Fibroblast of mammary gland (primary cell): ENCODE data around the gene RETREG1.
A peak's percentile ranks its signal among the peaks of the same experiment; 100 is the strongest.

Experiments
- DNase-seq: peaks from one replicate; pipeline ENCODE4 v3.0.0-alpha.2; 2010; ENCODE audit warnings: low read depth
- H3K4me3 ChIP-seq: 2 replicates; pipeline ENCODE4 v1.5.1; 2011; ENCODE audit warnings: low read depth, mild to moderate bottlenecking, low read length, moderate library complexity; ENCODE audit not compliant: control insufficient read depth
- CTCF ChIP-seq: conservative IDR thresholded peaks from 2 replicates; pipeline ENCODE4 v1.5.1; 2011; ENCODE audit warnings: low read depth, low read length, inconsistent platforms; ENCODE audit not compliant: control insufficient read depth, insufficient read depth

Gene RETREG1

GRCh38 chr5:16457853-16458252 is 158.9 kb downstream of the RETREG1 start:
- TF ChIP-seq CTCF = no peak
- DNase-seq = peak; percentile 40
- no peak overlapping the region for H3K4me3 ChIP-seq

- H3K4me3 ChIP-seq = no peak overlapping the region
- TF ChIP-seq CTCF = no peak
- no peak for DNase-seq
Measured at GRCh38 chr5:16457451-16457850, 159.3 kb downstream of the RETREG1 start.

GRCh38 chr5:16456103-16456832 is 160.5 kb downstream of the RETREG1 start:
- DNase-seq = peak; percentile 87
- peak; percentile 70 for TF ChIP-seq CTCF
- H3K4me3 ChIP-seq = no peak overlapping the region

- DNase-seq = no peak
- TF ChIP-seq CTCF = no peak
- H3K4me3 ChIP-seq = no peak overlapping the region
Measured at GRCh38 chr5:16455668-16456067, 161.1 kb downstream of the RETREG1 start.

- TF ChIP-seq CTCF = no peak
- peak; percentile 84 for DNase-seq
- no peak overlapping the region for H3K4me3 ChIP-seq
Measured at GRCh38 chr5:16454686-16455085, 162.1 kb downstream of the RETREG1 start.

- no peak overlapping the region for H3K4me3 ChIP-seq
- TF ChIP-seq CTCF = no peak
- no peak for DNase-seq
Measured at GRCh38 chr5:16453609-16454008, 163.2 kb downstream of the RETREG1 start.
